Measurements from ENCODE around the gene KRT25. TPM values are rescaled to one million over a fixed set of nuclear protein-coding genes. Genes with fewer than 3 reads are reported as not detected.

KRT25 gene
- polyA plus RNA-seq, 1 donor, result 0.75 TPM

GRCh38 chr17:40791111-40791510 is 36.0 kb upstream of the KRT25 start:
- H3K27me3 ChIP-seq (ENCODE audit: control insufficient read depth, insufficient read depth, low read length), result peaks cover 15% of the 10 kb centered on the region
- H3K27ac ChIP-seq (ENCODE audit: low read length), result no peak overlapping the region
- no peaks in the 10 kb centered on the region for H3K36me3 ChIP-seq (ENCODE audit: control insufficient read depth, insufficient read depth, low read length)
- no peaks in the 10 kb centered on the region for H3K4me1 ChIP-seq (ENCODE audit: control insufficient read depth, insufficient read depth, low read length)
- DNase-seq, result no peak
- no CpG with 5 or more reads among the region's 1 CpG for WGBS (ENCODE audit: insufficient coverage, low lambda C conversion rate)
- H3K9me3 ChIP-seq (ENCODE audit: control insufficient read depth, low read depth, low read length), result no peaks in the 10 kb centered on the region
- H3K4me3 ChIP-seq (ENCODE audit: low read length), result no peak overlapping the region

GRCh38 chr17:40782450-40782849 is 27.3 kb upstream of the KRT25 start, which contains the start of gene KRT27:
TSS of gene KRT27 (minus strand) at chr17:40782550. CDS start at chr17:40782493, 57 bp downstream.
- H3K36me3 ChIP-seq (ENCODE audit: control insufficient read depth, insufficient read depth, low read length), result no peaks in the 10 kb centered on the region
- no peak for DNase-seq
- no CpG with 5 or more reads among the region's 4 CpGs for WGBS (ENCODE audit: insufficient coverage, low lambda C conversion rate)
- H3K27me3 ChIP-seq (ENCODE audit: control insufficient read depth, insufficient read depth, low read length), result peaks cover 23% of the 10 kb centered on the region
- H3K9me3 ChIP-seq (ENCODE audit: control insufficient read depth, low read depth, low read length), result peaks cover 3% of the 10 kb centered on the region
- no peak within 1 kb of the TSS for H3K27ac ChIP-seq (ENCODE audit: low read length)
- no peak within 1 kb of the TSS for H3K4me3 ChIP-seq (ENCODE audit: low read length)
- H3K4me1 ChIP-seq (ENCODE audit: control insufficient read depth, insufficient read depth, low read length), result no peaks in the 10 kb centered on the region

- no peak overlapping the region for H3K27ac ChIP-seq (ENCODE audit: low read length)
- H3K4me1 ChIP-seq (ENCODE audit: control insufficient read depth, insufficient read depth, low read length), result no peaks in the 10 kb centered on the region
- H3K9me3 ChIP-seq (ENCODE audit: control insufficient read depth, low read depth, low read length), result peaks cover 3% of the 10 kb centered on the region
- WGBS (ENCODE audit: insufficient coverage, low lambda C conversion rate), result 72% methylated on average over 2 of the region's 37 CpGs
- peaks cover 35% of the 10 kb centered on the region for H3K27me3 ChIP-seq (ENCODE audit: control insufficient read depth, insufficient read depth, low read length)
- peak overlapping the region; percentile 11 for H3K4me3 ChIP-seq (ENCODE audit: low read length)
- no peaks in the 10 kb centered on the region for H3K36me3 ChIP-seq (ENCODE audit: control insufficient read depth, insufficient read depth, low read length)
- DNase-seq, result peak; percentile 44 to 67
Measured at GRCh38 chr17:40779181-40779909, 24.2 kb upstream of the KRT25 start.

GRCh38 chr17:40778461-40778860 is 23.3 kb upstream of the KRT25 start:
- H3K36me3 ChIP-seq (ENCODE audit: control insufficient read depth, insufficient read depth, low read length), result no peaks in the 10 kb centered on the region
- WGBS (ENCODE audit: insufficient coverage, low lambda C conversion rate), result no CpG with 5 or more reads among the region's 5 CpGs
- H3K4me1 ChIP-seq (ENCODE audit: control insufficient read depth, insufficient read depth, low read length), result no peaks in the 10 kb centered on the region
- no peak overlapping the region for H3K27ac ChIP-seq (ENCODE audit: low read length)
- DNase-seq, result no peak
- peaks cover 3% of the 10 kb centered on the region for H3K9me3 ChIP-seq (ENCODE audit: control insufficient read depth, low read depth, low read length)
- H3K27me3 ChIP-seq (ENCODE audit: control insufficient read depth, insufficient read depth, low read length), result peaks cover 35% of the 10 kb centered on the region
- no peak overlapping the region for H3K4me3 ChIP-seq (ENCODE audit: low read length)

GRCh38 chr17:40777971-40778370 is 22.8 kb upstream of the KRT25 start:
- WGBS (ENCODE audit: insufficient coverage, low lambda C conversion rate), result 100% methylated on average over 1 of the region's 3 CpGs

GRCh38 chr17:40777459-40777858 is 22.3 kb upstream of the KRT25 start:
- DNase-seq, result no peak
- H3K27me3 ChIP-seq (ENCODE audit: control insufficient read depth, insufficient read depth, low read length), result peaks cover 35% of the 10 kb centered on the region
- H3K27ac ChIP-seq (ENCODE audit: low read length), result no peak overlapping the region
- H3K9me3 ChIP-seq (ENCODE audit: control insufficient read depth, low read depth, low read length), result peaks cover 3% of the 10 kb centered on the region
- H3K36me3 ChIP-seq (ENCODE audit: control insufficient read depth, insufficient read depth, low read length), result no peaks in the 10 kb centered on the region
- no peaks in the 10 kb centered on the region for H3K4me1 ChIP-seq (ENCODE audit: control insufficient read depth, insufficient read depth, low read length)
- H3K4me3 ChIP-seq (ENCODE audit: low read length), result no peak overlapping the region
- 100% methylated on average over 1 of the region's 7 CpGs for WGBS (ENCODE audit: insufficient coverage, low lambda C conversion rate)

More at GRCh38 chr17:40777971-40778370, 22.8 kb upstream of the KRT25 start:
- no peak overlapping the region for H3K27ac ChIP-seq (ENCODE audit: low read length)
- no peaks in the 10 kb centered on the region for H3K36me3 ChIP-seq (ENCODE audit: control insufficient read depth, insufficient read depth, low read length)
- peaks cover 3% of the 10 kb centered on the region for H3K9me3 ChIP-seq (ENCODE audit: control insufficient read depth, low read depth, low read length)
- H3K4me1 ChIP-seq (ENCODE audit: control insufficient read depth, insufficient read depth, low read length), result no peaks in the 10 kb centered on the region
- DNase-seq, result no peak
- no peak overlapping the region for H3K4me3 ChIP-seq (ENCODE audit: low read length)
- H3K27me3 ChIP-seq (ENCODE audit: control insufficient read depth, insufficient read depth, low read length), result peaks cover 35% of the 10 kb centered on the region

GRCh38 chr17:40775945-40776344 is 20.8 kb upstream of the KRT25 start:
- Histone ChIP-seq H3K4me3 (ENCODE audit: low read length) (no peak overlapping the region), H3K4me1 (ENCODE audit: control insufficient read depth, insufficient read depth, low read length) (no peaks in the 10 kb centered on the region), H3K27me3 (ENCODE audit: control insufficient read depth, insufficient read depth, low read length) (peaks cover 38% of the 10 kb centered on the region), H3K9me3 (ENCODE audit: control insufficient read depth, low read depth, low read length) (peaks cover 3% of the 10 kb centered on the region), H3K36me3 (ENCODE audit: control insufficient read depth, insufficient read depth, low read length) (no peaks in the 10 kb centered on the region), H3K27ac (ENCODE audit: low read length) (no peak overlapping the region)
- no peak for DNase-seq
- 56% methylated on average over 1 of the region's 4 CpGs for WGBS (ENCODE audit: insufficient coverage, low lambda C conversion rate)

- H3K27me3 ChIP-seq (ENCODE audit: control insufficient read depth, insufficient read depth, low read length), result peaks cover 22% of the 10 kb centered on the region
- WGBS (ENCODE audit: insufficient coverage, low lambda C conversion rate), result no CpG with 5 or more reads among the region's 3 CpGs
- H3K36me3 ChIP-seq (ENCODE audit: control insufficient read depth, insufficient read depth, low read length), result no peaks in the 10 kb centered on the region
- DNase-seq, result no peak
- H3K4me3 ChIP-seq (ENCODE audit: low read length), result no peak within 1 kb of the TSS
- no peaks in the 10 kb centered on the region for H3K9me3 ChIP-seq (ENCODE audit: control insufficient read depth, low read depth, low read length)
- no peak within 1 kb of the TSS for H3K27ac ChIP-seq (ENCODE audit: low read length)
- H3K4me1 ChIP-seq (ENCODE audit: control insufficient read depth, insufficient read depth, low read length), result no peaks in the 10 kb centered on the region
Measured at GRCh38 chr17:40772101-40772500, 17.0 kb upstream of the KRT25 start, which contains the start of gene KRT26. TSS of gene KRT26 (minus strand) at chr17:40772201. CDS start at chr17:40772113, 88 bp downstream.

GRCh38 chr17:40765657-40766056 is 10.5 kb upstream of the KRT25 start:
- Histone ChIP-seq H3K27ac (ENCODE audit: low read length) (no peak overlapping the region), H3K4me1 (ENCODE audit: control insufficient read depth, insufficient read depth, low read length) (no peaks in the 10 kb centered on the region), H3K36me3 (ENCODE audit: control insufficient read depth, insufficient read depth, low read length) (no peaks in the 10 kb centered on the region), H3K9me3 (ENCODE audit: control insufficient read depth, low read depth, low read length) (peaks cover 10% of the 10 kb centered on the region), H3K27me3 (ENCODE audit: control insufficient read depth, insufficient read depth, low read length) (peaks cover 7% of the 10 kb centered on the region), H3K4me3 (ENCODE audit: low read length) (no peak overlapping the region)
- WGBS (ENCODE audit: insufficient coverage, low lambda C conversion rate), result no CpG with 5 or more reads among the region's 2 CpGs
- no peak for DNase-seq

GRCh38 chr17:40763752-40764151 is 8.6 kb upstream of the KRT25 start:
- no peak for DNase-seq
- Histone ChIP-seq H3K27me3 (ENCODE audit: control insufficient read depth, insufficient read depth, low read length) (peaks cover 2% of the 10 kb centered on the region), H3K4me1 (ENCODE audit: control insufficient read depth, insufficient read depth, low read length) (no peaks in the 10 kb centered on the region), H3K9me3 (ENCODE audit: control insufficient read depth, low read depth, low read length) (peaks cover 20% of the 10 kb centered on the region), H3K36me3 (ENCODE audit: control insufficient read depth, insufficient read depth, low read length) (no peaks in the 10 kb centered on the region), H3K27ac (ENCODE audit: low read length) (no peak overlapping the region), H3K4me3 (ENCODE audit: low read length) (no peak overlapping the region)
- WGBS (ENCODE audit: insufficient coverage, low lambda C conversion rate), result no CpG with 5 or more reads among the region's 1 CpG

All from large intestine (tissue), 3 donors.